Inflammatory macrophage treated with lipopolysaccharide for 4 hours (primary cell): ENCODE data around the gene SLC5A2.
"Not testable (repeated sequence)": the region's sequence is repeated elsewhere in the genome, so short reads cannot be mapped to it uniquely, and the experiment has no call there.

Source experiments
- DNase-seq: peaks from one replicate; pipeline ENCODE4 v3.0.0-alpha.2; 2020

SLC5A2 gene

DNA sequence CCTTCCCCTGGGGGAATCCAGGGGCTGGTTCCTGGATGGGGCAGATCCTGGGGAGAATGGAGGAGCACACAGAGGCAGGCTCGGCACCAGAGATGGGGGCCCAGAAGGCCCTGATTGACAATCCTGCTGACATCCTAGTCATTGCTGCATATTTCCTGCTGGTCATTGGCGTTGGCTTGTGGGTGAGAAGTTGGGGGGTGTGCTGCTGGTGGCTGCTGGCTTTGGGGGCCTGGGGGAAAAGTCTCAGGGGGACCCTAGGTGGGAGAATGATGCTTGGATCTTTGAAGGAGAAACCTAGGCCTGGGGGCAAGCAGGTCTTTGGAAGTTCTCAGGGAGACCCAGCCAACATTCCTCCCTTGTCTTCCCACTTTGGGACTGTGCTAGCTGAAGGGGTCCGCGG lies at the start of gene SLC5A2:
Gene SLC5A2 (plus strand): TSS at position 43 of the 400 bp plus-strand sequence. CDS start 14 bp downstream, at position 57.
- DNase-seq, result no peak

DNA sequence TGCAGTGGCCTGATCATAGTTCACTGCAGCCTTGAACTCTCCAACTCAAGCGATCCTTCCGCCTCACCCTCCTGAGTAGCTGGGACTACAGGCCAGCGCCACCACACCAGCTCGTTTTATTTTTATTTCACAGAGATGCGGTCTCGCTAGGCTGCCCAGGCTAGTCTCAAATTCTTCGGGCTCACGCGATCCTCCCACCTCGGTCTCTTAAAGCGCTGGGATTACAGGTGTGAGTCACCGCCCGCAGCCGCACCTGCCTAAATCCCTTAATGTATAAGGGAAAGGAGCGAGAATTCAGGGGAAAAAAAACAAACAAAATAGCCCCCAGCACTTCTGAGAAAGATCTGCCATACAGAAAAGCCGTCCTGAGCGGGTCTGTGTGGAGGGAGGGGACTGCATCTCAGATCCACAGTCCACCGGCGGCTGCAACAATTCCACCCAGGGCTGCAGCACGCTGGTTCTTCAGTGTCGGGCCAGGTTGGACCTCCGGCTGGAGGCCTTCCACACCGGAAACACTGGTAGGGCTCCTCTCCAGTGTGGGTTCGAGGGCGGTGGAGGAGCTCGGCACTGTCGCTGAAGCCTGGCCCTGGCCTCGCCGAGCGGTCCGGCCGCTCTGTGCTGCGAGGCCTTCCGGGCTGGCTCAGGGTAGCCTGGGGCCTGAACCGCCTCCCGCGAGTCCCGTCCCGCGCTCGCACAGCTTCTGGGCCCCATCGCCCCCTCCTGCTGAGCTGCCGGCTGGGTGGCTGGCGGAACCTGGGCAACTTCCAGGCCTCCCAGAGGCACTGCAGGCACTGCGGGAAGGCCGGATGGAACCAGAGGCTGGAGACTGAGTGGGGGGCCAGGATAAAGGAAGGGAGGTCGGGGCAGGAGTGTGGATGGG lies 47.3 kb upstream of the SLC5A2 start:
- no peak for DNase-seq

DNA sequence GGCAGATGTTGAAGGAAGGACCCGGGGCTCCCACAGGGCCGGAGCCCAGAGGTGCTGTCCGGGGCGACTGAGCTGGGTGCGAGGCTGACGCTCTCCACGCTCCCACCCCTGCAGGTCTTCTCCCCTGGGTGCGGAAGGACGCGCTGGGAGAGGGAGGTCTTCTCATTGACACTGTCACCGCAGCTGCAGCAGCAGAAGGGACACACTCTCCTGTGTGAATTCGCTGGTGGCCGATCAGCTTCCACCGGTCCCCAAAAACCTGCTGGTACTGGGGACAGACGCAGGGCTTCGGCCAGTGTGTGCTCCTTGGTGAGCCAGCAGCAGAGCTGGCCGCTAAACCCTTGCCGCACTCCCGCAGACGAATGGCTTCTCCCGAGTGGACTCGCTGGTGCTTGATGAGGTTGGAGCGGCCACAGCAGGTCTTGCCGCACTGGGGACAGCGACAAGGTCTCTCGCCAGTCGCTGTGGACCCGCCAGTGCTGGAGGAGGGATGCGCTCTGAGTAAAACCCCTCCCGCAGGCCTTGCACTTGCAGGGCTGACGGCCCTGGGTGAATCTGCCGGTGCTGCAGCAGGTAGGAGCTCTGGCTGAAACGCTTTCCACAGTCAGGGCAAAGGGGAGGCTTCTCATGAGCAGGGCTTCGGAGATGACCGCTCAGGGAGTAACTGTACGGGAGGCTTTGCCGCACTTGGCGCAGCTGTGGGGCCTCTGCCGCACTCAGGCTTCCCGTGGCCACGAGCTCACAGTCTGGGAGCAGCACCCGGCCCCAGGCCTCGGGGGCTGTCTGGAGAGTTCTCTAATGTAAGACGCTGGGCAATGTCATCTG lies 46.5 kb upstream of the SLC5A2 start:
- DNase-seq, result no peak

DNA sequence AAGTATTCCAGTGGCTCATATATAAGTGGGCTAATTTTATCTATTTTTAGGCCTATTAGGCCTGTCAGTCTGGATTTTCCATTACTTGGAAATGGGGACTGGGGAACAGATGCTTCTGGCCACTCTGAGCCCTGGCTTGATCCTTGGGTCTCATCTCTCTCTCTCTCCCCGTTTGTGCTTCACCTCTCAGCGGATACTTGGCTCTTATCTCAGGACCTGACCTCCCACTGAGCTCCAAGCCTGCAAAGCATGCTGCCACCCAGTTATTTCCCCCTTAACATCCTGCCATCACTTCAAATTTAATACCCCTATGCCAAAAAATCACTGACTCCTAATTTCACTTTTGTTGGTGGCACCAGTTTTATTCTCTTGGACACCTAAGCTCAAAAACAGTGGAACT lies 44.5 kb upstream of the SLC5A2 start:
- no peak for DNase-seq

DNA sequence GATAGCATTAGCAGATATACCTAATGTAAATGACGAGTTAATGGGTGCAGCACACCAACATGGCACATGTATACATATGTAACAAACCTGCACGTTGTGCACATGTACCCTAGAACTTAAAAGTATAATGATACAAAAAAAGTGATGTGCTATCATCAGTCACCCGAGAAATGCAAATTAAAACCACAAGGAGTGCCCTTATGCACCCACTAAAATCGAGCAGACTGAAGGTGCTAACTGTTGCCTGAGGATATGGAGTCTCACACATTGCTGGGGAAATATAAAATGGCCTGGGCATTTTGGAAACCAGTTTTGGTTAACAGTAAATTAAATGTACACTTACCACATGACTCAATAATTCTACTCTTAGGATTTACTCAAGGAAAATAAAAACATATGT lies 43.9 kb upstream of the SLC5A2 start:
- DNase-seq, result not testable (repeated sequence)

DNA sequence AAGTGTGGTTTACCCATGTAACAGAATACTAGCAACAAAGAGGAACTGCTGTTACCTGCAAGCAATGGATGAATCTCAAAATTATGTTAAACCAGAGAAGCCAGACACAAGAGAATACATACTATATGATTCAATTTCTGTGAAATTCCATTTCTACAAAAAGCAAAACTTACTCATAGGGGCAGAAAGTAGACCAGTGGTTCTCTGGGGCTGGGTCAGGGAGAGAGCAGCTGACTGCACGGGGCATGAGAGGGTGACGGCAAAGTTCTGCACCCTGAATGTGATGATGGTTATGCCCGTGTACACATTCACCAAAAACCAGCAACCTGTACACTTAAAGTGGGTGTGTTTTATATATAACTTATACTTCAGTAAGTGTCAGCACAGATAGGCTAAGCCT lies 43.4 kb upstream of the SLC5A2 start:
- DNase-seq, result no peak

DNA sequence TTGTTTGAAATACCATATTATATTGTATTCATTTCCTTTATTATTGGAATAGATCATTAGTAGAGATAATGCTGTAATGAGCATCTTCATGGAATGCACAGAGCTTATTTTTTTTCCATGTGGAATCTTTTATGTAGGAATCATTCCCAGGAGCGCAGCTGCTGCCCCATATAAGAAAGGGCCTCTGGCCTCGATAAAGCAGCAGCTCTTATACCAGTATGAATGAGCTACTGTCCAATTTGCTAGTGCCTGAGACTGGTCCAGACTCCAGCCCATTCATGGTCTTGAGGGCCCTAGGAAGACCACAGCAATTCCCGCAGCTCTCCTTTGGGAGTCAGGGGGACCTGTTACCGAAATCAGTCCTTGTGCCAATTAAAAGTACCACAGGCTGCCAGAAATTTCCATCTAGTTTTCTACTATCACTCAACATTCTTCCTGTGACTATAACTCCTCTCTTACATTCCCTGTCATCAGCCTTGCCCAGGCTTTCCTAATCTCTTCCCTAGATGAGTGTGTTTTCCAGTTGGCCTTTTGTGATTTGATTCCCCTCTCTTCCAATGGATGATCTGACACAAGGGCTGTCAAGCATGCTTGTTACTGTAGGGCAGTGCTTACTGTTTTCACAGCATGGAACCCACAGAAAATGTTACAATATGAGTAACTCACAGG lies 42.3 kb upstream of the SLC5A2 start:
- no peak for DNase-seq

DNA sequence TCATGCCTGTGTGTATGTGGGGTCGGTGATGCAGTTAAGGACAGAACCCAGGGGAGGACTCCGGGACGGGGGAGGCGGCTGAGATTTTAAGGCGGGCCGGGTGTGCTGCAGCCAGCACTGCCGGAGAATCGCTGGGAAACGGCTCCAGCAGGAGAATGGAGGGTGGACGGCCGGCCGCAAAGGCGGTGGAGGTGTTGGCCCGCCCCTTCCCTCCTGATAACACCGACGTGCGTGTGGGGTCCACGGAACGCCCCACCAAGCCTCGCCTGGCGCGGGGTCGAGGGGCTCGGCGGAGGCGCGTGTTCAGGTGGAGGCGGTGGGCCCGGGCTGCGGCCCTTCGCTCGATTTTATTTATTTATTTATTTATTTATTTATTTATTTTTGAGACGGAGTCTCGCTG lies 41.0 kb upstream of the SLC5A2 start:
- DNase-seq, result no peak

DNA sequence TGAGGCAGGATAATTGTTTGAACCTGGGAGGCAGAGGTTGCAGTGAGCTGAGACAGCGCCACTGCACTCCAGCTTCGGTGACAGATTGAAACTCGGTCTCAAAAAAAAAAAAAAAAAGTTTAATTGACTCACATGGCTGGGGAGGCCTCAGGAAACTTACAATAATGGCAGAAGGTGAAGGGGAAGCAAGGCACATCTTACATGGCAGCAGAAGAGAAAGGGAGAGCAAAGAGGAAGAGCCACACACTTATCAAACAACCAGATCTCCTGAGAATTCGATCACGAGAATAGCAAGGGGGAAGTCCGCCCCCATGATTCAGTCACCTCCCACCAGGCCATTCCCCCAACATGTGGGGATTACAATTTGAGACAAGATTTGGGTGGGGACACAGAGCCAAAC lies 37.0 kb upstream of the SLC5A2 start:
- DNase-seq, result not testable (repeated sequence)

DNA sequence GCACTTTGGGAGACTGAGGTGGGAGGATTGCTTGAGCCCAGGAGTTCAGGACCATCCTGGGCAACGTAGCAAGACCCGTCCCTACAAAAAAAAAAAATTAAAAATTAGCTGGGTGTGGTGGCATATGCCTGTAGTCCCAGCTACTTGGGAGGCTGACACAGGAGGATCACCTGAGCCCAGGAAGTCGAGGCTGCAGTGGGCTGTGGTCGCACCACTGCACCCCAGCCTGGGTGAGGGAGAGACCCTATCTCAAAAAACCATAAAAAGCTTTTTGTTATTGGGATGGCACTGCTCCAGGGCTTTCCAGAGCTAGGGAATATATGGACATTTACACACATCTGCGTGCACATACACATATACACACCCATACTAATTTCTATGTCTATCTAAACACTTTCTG lies 31.7 kb upstream of the SLC5A2 start:
- no peak for DNase-seq

DNA sequence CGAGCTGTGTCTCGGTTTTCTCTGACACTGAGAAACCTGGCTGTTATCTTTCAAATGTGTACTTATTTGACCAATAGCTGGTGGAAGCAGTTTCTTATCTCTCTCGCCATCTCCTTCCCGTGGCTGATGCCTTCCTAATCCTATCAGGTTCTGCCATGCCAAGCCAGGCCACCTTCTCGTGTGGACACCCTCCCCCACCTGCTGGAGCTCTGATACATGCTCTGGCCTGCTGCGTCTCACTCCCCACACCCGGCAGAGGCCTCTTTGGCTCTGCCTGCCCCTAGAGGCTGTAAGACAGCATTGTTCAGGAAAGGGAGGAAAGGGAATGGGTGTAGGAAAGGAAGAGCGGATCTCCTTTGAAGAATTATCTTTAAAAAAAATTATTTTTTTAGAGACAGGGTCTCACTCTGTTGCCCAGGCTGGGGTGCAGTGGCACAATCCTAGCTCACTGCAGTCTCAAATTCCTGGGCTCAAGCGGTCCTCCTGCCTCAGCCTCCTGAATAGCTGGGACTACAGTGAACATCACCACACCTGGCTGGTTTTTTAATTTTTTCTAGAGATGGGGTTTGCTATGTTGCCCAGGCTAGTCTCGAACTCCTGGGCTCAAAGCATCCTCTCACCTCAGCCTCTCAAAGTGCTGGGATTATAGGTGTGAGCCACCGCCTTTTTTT lies 31.1 kb upstream of the SLC5A2 start:
- peak; percentile 60 for DNase-seq

DNA sequence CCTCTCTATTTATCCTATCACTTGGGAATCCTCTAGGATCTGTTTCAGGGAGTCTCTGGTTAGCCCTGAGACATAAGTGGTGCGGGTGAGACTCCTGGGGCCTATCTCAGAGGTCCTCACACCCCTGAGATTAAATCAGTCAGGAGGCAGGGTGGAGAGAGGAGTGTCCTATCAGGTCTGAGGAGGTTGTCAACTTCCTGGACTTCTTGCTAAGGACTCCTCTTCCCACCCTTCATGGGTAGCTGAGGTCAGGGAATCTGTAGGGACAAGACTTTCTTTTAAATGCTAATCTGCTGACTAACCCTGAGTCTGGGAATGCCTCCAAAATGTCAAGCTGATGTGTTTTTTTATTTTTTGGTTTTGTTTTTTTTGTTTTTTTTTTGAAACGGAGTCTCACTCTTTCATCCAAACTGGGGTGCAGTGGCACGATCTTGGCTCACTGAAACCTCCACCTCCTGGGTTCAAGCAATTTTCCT lies 30.3 kb upstream of the SLC5A2 start:
- DNase-seq, result peak; percentile 26

DNA sequence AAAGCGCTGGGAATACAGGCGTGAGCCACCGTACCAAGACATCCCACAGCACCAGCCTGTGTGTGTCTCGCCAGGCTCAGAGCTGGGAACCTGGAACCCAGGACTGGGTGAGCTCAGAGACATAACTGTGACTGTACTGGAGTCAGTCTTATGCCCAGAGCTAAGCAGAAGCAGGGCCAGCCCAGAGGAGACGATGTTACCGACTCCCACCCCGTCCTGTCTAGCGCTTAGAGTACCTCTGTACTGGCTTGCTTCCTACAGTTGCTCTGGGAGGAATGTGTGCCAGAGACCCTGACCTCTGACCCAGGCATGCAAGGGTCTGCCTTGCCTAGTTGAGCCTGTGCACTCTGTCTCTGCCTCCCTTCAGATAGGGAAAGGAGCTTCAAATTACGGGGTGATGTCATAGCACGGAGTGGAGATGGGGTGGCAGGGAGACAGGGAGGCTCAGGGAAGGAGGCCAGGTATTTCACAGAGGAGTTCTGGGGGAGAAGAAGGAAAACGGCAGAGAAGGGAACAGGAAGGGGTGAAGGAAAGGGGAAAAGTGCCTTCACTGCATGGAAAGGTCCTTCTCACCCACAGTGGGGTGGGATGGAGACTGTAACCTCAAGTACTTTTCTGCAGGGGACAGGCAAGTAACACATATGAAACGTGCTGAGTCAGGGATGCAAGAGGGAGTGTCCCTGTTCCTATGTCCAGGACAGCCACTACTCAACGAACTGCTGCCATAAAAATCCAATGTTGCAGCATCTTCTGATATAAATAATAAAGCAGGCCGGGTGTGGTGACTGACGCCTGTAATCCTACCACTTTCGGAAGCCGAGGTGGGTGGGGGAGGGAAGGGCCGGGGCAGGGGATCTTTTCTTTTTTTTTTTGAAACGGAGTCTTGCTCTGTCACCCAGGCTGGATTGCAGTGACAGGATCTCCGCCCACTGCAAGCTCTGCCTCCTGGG lies 29.4 kb upstream of the SLC5A2 start:
- peak; percentile 98 for DNase-seq

DNA sequence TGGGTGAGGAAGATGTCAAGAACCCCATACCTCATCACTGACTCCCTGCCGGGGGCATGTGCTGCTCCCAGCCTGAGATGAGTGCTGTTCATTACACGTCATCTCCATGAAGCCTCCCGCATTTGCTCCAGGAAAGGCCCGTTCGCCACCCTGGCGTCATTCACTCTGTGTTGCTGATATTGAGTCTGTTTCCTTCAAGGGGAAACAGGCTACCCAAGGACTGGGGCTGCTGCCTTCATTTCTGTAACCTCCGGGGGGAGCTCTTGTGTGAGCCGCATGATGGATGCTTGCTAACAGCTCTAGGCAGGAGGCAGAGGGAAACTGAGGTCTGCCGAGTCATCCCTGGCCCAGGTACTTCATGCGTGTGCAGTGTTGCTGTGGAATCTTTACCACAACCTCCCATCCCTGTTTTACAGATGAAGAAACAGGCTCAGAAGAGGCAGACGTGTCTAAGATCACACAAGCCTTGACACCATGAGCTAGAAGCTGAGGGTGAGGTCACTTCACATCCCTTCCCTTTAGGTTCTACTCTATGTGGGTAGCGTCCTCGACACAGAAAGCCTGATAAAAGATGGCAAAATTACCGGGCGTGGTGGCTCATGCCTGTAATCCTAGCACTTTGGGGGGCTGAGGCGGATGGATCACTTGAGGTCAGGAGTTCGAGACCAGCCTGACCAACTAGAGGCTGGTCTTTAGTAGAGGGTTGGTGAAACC lies 27.2 kb upstream of the SLC5A2 start:
- peak; percentile 58 for DNase-seq

DNA sequence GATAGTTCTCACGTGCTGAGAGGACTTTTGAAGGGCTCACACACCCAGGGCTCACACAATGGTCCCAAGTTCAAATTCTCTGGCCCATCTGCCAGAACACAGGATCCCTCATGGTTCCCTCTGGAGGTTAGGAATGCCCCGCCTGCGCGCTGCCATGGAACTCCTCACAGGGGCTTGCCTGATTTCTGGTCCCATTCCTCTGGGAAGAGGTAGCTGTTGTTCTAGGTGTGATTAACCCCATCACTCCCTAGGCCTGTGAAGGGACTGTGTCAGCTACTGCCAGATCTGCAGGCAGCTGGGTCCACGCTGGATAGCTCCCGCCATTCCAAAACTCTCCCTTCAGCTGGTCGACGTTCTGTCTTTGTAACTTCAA lies 25.9 kb upstream of the SLC5A2 start:
- DNase-seq, result no peak

DNA sequence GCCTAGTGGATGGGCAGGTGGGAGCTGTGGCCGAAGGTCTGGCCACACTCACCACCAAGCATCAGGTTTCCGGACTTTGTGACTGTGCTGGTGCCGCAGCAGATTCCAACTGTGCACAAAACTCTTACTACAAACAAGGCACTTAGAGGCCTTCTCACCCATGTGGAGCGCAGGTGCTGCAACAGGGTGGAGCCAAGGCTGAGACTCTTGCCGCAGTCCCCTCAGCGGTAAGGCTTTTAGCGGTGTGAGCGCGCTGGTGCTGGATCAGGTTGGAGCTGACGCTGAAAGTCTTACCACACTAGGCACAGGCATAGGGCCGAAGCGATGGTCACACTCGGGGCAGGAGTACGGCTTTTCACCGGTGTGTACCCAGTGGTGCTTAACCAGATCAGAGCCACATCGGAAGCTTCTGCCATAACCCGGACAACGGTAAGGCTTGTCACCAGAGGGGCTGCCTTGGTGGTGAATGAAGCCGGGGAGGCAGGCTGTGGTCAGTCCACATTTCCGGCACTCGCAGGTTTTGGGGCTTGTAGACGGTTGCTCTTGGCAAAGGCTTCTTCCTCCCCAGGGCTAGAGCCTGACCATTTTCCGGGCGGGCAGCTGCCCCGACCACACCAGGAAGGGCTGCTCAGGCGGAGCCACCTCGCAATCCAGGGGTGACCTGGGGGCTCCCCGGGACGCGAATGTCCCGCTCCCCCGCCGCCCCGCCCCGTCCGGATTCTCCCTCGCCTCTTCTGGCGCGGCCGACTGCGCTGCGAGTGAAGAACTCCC lies 24.7 kb upstream of the SLC5A2 start:
- DNase-seq, result peak; percentile 53

DNA sequence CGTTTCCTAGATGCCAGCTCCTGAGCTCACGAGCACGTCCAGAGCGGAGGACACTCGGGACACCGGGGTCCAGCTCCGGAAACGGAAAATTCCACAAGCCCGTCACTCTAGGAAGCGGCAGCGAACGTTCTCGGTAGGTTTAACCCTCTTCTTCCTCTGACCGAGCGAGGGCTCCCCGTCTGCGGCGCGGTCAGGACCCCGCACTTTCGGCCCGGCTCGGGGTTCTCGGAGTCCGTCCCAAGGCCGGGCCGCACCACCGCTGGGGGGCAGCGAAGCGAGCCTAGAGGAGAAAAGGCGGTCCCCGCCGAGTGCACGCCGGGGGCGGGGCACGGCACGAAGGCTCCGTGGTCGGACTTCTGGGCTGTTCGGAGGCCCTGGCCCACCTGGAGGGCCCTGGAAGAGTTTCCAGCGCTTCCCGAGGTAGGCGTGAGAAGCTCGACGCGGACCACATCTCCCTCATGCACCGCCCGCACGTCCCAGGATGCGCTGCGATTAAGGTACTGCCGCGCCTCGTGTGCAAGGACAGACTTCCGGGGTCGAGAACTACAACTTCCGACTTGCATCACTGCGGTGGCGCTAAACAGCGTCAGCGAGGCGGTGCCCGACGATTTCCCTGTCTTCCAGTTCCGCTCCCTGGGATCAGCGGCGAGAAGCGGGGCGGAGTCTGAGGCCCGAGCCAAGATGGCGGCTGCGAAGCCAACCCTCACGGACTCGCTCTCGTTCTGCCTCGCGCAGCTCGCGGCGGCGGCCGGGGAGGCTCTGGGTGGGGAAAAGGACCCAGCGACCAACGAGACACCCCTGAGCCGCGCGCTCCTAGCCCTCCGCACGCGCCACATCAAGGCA lies 23.9 kb upstream of the SLC5A2 start, which contains the start of gene ARMC5:
Gene ARMC5 (plus strand): TSS at position 658 of the 843 bp plus-strand sequence. CDS start 24 bp downstream, at position 682.
- peak; percentile 99 for DNase-seq

DNA sequence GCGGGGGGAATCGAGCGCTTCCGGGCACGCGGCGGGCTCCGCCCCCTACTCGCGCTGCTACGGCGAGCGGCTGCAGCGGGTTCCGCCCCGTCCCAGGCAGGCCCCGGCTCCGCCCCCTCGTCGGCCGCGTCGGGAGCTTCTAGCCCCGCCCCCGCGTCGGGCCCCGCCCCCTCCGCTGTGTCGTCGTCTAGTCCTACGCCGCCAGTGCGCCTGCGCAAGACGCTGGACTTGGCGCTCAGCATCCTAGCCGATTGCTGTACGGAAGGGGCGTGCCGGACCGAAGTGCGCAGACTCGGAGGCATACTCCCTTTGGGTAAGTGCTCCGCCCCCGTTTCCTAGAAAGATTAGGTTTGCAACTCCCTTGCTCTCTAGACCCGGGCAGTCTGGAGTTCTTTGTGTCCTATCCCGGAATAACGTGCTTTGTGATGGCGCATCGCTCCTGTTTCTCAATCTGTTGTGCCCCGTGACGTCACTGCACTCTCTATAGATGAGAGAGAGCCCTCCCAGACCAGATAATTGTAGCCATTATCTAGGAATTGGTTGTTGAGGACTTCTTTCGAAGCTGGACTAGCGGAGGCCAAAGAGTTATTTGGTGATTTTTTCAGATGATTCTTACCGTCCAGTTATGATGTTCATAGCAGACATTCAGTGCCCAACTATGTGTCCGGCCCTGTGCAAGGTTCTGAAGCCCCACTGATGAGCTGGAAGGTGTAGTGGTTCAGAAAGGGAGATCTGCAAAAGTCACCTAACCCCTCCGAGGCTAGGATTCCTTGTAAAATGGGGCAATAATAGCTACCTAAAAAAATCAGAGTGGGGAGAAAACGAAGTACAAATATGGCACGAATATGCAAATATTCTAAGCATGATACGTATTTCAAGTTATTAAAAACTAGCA lies 23.0 kb upstream of the SLC5A2 start:
- peak; percentile 100 for DNase-seq
